ENCODE measurements around the gene DIPK1C. TPM values are rescaled to one million over a fixed set of nuclear protein-coding genes. Genes with fewer than 3 reads are reported as not detected.
A peak's percentile ranks its signal among the peaks of the same experiment; 100 is the strongest.
"Not testable (repeated sequence)": the region's sequence is repeated elsewhere in the genome, so short reads cannot be mapped to it uniquely, and the experiment has no call there.

The DIPK1C gene
- total RNA-seq (2014; rRNA removed; shearing (Covaris generic); ENCODE audit: low replicate concordance) = 0.30 TPM in 1 of 2 replicates, not detected in the other

GRCh38 chr18:74457043-74457724, at the start of gene DIPK1C:
Gene DIPK1C (minus strand): TSS chr18:74457308. CDS start chr18:74457259, 49 bp downstream.
- peak within 1 kb of the TSS; percentile 25; the same call in 1 of the 2 replicates for H3K4me3 ChIP-seq
- peaks cover 29% of the 10 kb centered on the region for H3K27me3 ChIP-seq
- no peak for DNase-seq
- no peaks in the 10 kb centered on the region for H3K36me3 ChIP-seq
- H3K9me3 ChIP-seq = no peaks in the 10 kb centered on the region

DNA sequence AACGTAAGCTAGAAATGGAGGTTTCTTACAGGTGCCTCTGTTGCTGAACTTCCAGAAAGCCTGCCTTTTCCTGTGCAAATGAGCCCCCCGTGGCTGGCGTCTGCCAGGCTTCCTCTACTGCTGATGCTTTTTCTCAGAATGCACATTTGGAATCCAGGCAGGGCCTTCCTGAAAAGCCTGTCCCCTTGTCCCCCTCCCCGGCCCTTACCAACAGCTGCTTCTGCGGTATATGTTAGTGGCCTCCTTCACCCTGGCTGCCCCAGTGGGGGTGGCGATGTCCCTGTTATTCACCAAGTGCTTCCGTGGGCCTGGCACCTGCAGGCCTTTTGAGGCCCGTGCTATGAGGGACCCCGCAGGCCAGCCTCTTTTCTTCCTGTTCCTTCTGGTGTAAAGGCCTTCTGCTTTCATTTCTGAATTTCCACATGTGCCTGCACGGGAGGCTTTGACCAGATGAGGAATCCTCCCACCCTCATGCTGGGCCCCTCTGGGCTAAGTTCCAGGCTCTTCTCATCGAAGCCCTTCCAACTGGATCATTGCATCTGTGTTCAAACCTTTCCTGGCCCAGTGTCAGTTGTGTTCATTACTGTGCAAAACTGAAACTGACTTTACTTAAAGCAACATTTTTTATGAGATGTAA, 49.5 kb upstream of the DIPK1C start:
- H3K36me3 ChIP-seq = peaks cover 37% of the 10 kb centered on the region
- H3K27me3 ChIP-seq = no peaks in the 10 kb centered on the region
- no peak for DNase-seq
- H3K4me3 ChIP-seq = no peak overlapping the region
- no peaks in the 10 kb centered on the region for H3K9me3 ChIP-seq

DNA sequence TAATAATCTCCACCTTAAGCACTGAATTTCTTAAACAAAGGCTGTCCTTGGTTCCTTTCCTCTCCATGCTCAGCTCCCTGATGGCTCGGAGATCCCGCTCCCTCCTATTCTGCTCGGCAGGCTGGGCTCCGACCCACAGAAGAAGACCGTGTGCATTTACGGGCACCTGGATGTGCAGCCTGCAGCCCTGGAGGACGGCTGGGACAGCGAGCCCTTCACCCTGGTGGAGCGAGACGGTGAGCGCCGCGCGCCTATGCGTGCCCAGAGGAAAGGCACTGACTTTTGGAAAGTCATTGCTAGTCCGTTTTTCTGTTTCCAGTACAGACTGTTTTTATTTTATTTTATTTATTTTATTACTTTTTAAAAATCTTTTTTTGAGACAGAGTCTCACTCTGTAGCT, 48.7 kb upstream of the DIPK1C start:
- H3K27me3 ChIP-seq = no peaks in the 10 kb centered on the region
- no peak overlapping the region for H3K4me3 ChIP-seq
- H3K36me3 ChIP-seq = peaks cover 37% of the 10 kb centered on the region
- H3K9me3 ChIP-seq = no peaks in the 10 kb centered on the region
- DNase-seq = no peak

DNA sequence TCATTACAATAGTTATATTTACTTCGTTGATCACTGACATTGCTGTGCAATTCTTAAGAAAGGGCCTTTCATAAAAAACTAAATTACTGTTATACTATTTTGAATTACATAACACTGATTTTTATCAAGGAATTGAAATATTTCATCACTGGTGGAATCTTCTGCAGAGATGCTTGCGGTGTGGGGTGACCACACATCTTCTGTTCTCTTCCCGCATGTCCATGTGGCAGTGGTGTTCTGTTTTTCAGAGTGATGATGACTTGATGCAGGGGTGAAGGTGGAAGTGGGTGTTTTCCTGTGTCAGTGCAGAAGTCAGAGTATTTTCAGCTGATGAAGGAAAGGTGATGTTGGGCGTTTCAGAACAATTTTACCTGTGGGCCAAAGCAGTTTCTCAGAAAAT, 46.0 kb upstream of the DIPK1C start:
- Histone ChIP-seq H3K36me3 (peaks cover 38% of the 10 kb centered on the region), H3K27me3 (no peaks in the 10 kb centered on the region), H3K4me3 (no peak overlapping the region), H3K9me3 (no peaks in the 10 kb centered on the region)
- no peak for DNase-seq

DNA sequence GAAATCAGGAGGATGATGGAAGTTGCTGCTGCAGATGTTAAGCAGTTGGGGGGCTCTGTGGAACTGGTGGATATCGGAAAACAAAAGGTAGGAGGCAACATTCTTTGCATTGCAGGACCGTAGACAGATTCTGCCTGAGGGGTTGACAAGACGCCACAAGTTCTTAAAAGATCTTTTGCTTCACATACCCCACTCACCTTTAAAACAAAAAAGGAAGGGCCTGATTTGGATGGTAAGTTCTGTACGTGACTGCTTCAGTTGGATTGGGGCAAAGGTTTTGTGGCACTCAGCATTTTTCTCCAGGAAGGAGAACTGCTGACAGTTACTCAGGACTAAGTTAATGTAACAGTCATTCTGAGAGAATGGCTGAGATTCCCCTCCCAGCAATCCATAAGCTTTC, 44.3 kb upstream of the DIPK1C start:
- H3K36me3 ChIP-seq = peaks cover 38% of the 10 kb centered on the region
- H3K4me3 ChIP-seq = no peak overlapping the region
- DNase-seq = no peak
- H3K27me3 ChIP-seq = no peaks in the 10 kb centered on the region
- no peaks in the 10 kb centered on the region for H3K9me3 ChIP-seq

- DNase-seq = not testable (repeated sequence)
- H3K36me3 ChIP-seq = peaks cover 32% of the 10 kb centered on the region
Measured at GRCh38 chr18:74500774-74501173, 43.7 kb upstream of the DIPK1C start.

GRCh38 chr18:74500372-74500771, 43.3 kb upstream of the DIPK1C start:
- Histone ChIP-seq H3K4me3 (no peak overlapping the region), H3K27me3 (no peaks in the 10 kb centered on the region), H3K36me3 (peaks cover 31% of the 10 kb centered on the region), H3K9me3 (no peaks in the 10 kb centered on the region)
- DNase-seq = no peak

More at GRCh38 chr18:74500774-74501173, 43.7 kb upstream of the DIPK1C start:
- H3K9me3 ChIP-seq, H3K4me3 ChIP-seq, H3K27me3 ChIP-seq: not testable (repeated sequence)

- H3K9me3 ChIP-seq = no peaks in the 10 kb centered on the region
- DNase-seq = peak; percentile 65
- peak overlapping the region; percentile 40 for H3K4me3 ChIP-seq
- H3K27me3 ChIP-seq = no peaks in the 10 kb centered on the region; the same call in 1 of the 2 replicates
- H3K36me3 ChIP-seq = peaks cover 31% of the 10 kb centered on the region
Measured at GRCh38 chr18:74499633-74500032, 42.5 kb upstream of the DIPK1C start.

- Histone ChIP-seq H3K27me3 (no peaks in the 10 kb centered on the region; the same call in 1 of the 2 replicates), H3K9me3 (no peaks in the 10 kb centered on the region), H3K36me3 (peaks cover 31% of the 10 kb centered on the region), H3K4me3 (peak overlapping the region; percentile 40)
- DNase-seq = peak; percentile 49
Measured at GRCh38 chr18:74498712-74499627, 41.9 kb upstream of the DIPK1C start.

DNA sequence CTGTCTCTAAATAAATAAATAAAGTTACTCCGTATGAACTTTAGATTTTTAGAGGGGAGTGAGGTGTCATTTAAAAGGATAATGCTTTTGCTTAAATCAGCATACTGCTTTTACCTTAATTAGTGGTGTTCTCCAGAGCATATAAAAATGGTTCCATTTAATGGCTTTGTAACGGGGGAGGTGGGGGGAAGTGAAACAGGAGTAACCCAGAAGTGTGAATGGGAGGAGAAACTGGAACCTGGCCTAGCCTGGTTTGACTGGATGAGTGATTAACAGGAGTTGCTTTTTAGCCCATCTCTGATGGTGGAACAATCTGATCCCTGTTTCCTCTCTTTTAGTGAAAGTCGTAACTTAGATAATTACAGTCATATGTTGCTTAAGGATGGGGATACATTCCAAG, 40.7 kb upstream of the DIPK1C start:
- H3K36me3 ChIP-seq = peaks cover 27% of the 10 kb centered on the region
- H3K4me3 ChIP-seq = peak overlapping the region; percentile 93; the same call in 1 of the 2 replicates
- no peak for DNase-seq
- H3K27me3 ChIP-seq = no peaks in the 10 kb centered on the region; the same call in 1 of the 2 replicates
- no peaks in the 10 kb centered on the region for H3K9me3 ChIP-seq

GRCh38 chr18:74497324-74497676, 40.2 kb upstream of the DIPK1C start:
- Histone ChIP-seq H3K4me3 (peak overlapping the region; percentile 93), H3K27me3 (no peaks in the 10 kb centered on the region; the same call in 1 of the 2 replicates), H3K36me3 (peaks cover 24% of the 10 kb centered on the region), H3K9me3 (no peaks in the 10 kb centered on the region)
- DNase-seq = no peak

- Histone ChIP-seq H3K27me3 (no peaks in the 10 kb centered on the region; the same call in 1 of the 2 replicates), H3K9me3 (no peaks in the 10 kb centered on the region), H3K4me3 (peak overlapping the region; percentile 93), H3K36me3 (peaks cover 21% of the 10 kb centered on the region)
- DNase-seq = peak; percentile 66
Measured at GRCh38 chr18:74496508-74497323, 39.6 kb upstream of the DIPK1C start.

- peak; percentile 96 for DNase-seq
- Histone ChIP-seq H3K27me3 (no peaks in the 10 kb centered on the region; the same call in 1 of the 2 replicates), H3K4me3 (peak within 1 kb of the TSS; percentile 93), H3K9me3 (no peaks in the 10 kb centered on the region), H3K36me3 (peaks cover 14% of the 10 kb centered on the region)
Measured at GRCh38 chr18:74495581-74496507, 38.7 kb upstream of the DIPK1C start, which contains the start of gene CNDP2. Gene CNDP2 (plus strand): TSS chr18:74496363. CDS start chr18:74499974, 3,611 bp downstream.

- H3K9me3 ChIP-seq = no peaks in the 10 kb centered on the region
- H3K36me3 ChIP-seq = peaks cover 4% of the 10 kb centered on the region
- no peak overlapping the region for H3K4me3 ChIP-seq
- no peak for DNase-seq
- no peaks in the 10 kb centered on the region; the same call in 1 of the 2 replicates for H3K27me3 ChIP-seq
Measured at GRCh38 chr18:74494514-74494913, 37.4 kb upstream of the DIPK1C start.

GRCh38 chr18:74493689-74494088, 36.6 kb upstream of the DIPK1C start:
- H3K4me3 ChIP-seq = no peak overlapping the region
- H3K36me3 ChIP-seq = peaks cover 4% of the 10 kb centered on the region
- peak; percentile 34 for DNase-seq
- H3K27me3 ChIP-seq = no peaks in the 10 kb centered on the region; the same call in 1 of the 2 replicates
- no peaks in the 10 kb centered on the region for H3K9me3 ChIP-seq
